ENCODE data around the gene ASPDH.

ASPDH gene

GRCh38 chr19:50514346-50515167 is 844 bp upstream of the ASPDH start:
- DNase-seq (no peak), ATAC-seq (no peak)

GRCh38 chr19:50512999-50513745 is 541 bp downstream of the ASPDH start:
- DNase-seq (no peak), ATAC-seq (no peak)

GRCh38 chr19:50512112-50512998 is 1.4 kb downstream of the ASPDH start:
- DNase-seq (no peak), ATAC-seq (no peak)

- ATAC-seq (peak; percentile 92), DNase-seq (peak; percentile 94)
Measured at GRCh38 chr19:50511069-50511822, 2.5 kb downstream of the ASPDH start, which contains the start of gene JOSD2. Gene JOSD2, minus strand, starts transcription at chr19:50511191. Its CDS starts 760 bp downstream, at chr19:50510431.

- ATAC-seq (no peak), DNase-seq (no peak)
Measured at GRCh38 chr19:50510700-50511068, 3.0 kb downstream of the ASPDH start.

GRCh38 chr19:50510121-50510670 is 3.5 kb downstream of the ASPDH start:
- no peak for ATAC-seq
- DNase-seq = no peak

GRCh38 chr19:50509366-50509765 is 4.3 kb downstream of the ASPDH start:
- DNase-seq = no peak
- ATAC-seq = no peak

GRCh38 chr19:50508843-50509190 is 4.9 kb downstream of the ASPDH start:
- ATAC-seq (no peak), DNase-seq (no peak)

- ATAC-seq = no peak
- no peak for DNase-seq
Measured at GRCh38 chr19:50507376-50507775, 6.3 kb downstream of the ASPDH start.

- ATAC-seq (no peak), DNase-seq (no peak)
Measured at GRCh38 chr19:50506700-50507099, 7.0 kb downstream of the ASPDH start.

GRCh38 chr19:50505856-50506611 is 7.7 kb downstream of the ASPDH start:
- no peak for DNase-seq

GRCh38 chr19:50501568-50502475 is 11.9 kb downstream of the ASPDH start:
- no peak for ATAC-seq

More at GRCh38 chr19:50505856-50506611, 7.7 kb downstream of the ASPDH start:
- no peak for ATAC-seq

GRCh38 chr19:50501186-50501567 is 12.5 kb downstream of the ASPDH start:
- ATAC-seq (no peak), DNase-seq (no peak)

More at GRCh38 chr19:50501568-50502475, 11.9 kb downstream of the ASPDH start:
- no peak for DNase-seq

- ATAC-seq (no peak), DNase-seq (no peak)
Measured at GRCh38 chr19:50500753-50501151, 13.0 kb downstream of the ASPDH start.

GRCh38 chr19:50500060-50500752 is 13.5 kb downstream of the ASPDH start:
- no peak for DNase-seq
- peak; percentile 45 for ATAC-seq

GRCh38 chr19:50498219-50499056 is 15.3 kb downstream of the ASPDH start:
- ATAC-seq (no peak), DNase-seq (no peak)

- no peak for DNase-seq
- ATAC-seq = no peak
Measured at GRCh38 chr19:50497022-50497405, 16.7 kb downstream of the ASPDH start.

Measured in stimulated activated naive CD8-positive, alpha-beta T cell treated with anti-CD3 and anti-CD28 coated beads, Interleukin-15, Interleukin-2, amounts not matched to agents 100 U/mL and 50 U/mL, for 24 hours (primary cell).